Measurements from ENCODE around the gene PTPN6. TPM values are rescaled to one million over a fixed set of nuclear protein-coding genes. Genes with fewer than 3 reads are reported as not detected.
A peak's percentile ranks its signal among the peaks of the same experiment; 100 is the strongest.

PTPN6 gene
- total and polyA plus RNA-seq, 2 of the 13 experiments (the other 11 are each of a cell fraction or from before 2014, with no cell fraction given) = 10.5 to 10.6 TPM

GRCh38 chr12:6904280-6905276, 46.6 kb upstream of the PTPN6 start, which contains the start of gene LRRC23 (continued):
- TF ChIP-seq FOXA1 (IDR thresholded peaks at IDR 0.05) (no peak), FOXA1 (CRISPR knock-in tag; IDR thresholded peaks at IDR 0.05) (no peak), CEBPB (IDR thresholded peaks at IDR 0.05; ENCODE audit: borderline replicate concordance, low read depth, low read length) (peak; percentile 54; the same call in 1 of the 2 replicates), ZNF501 (CRISPR knock-in tag; IDR thresholded peaks at IDR 0.05) (peak; percentile 66; the same call in 1 of the 2 replicates), ZNF883 (CRISPR knock-in tag; IDR thresholded peaks at IDR 0.05; ENCODE audit: not compliant biosample characterization) (peak; percentile 32), HOXD1 (CRISPR knock-in tag; IDR thresholded peaks at IDR 0.05) (no peak), NRL (CRISPR knock-in tag; IDR thresholded peaks at IDR 0.05; ENCODE audit: borderline replicate concordance) (peak; percentile 60; the same call in 1 of the 2 replicates), POLR2A (IDR thresholded peaks at IDR 0.05; ENCODE audit: insufficient read depth in 1 of 2, low read depth in 2 of 2, low read length in 2 of 2) (peak in 1 of 2 experiments; percentile 64; a peak in 2 of 4 replicates), NCOR1 (IDR thresholded peaks at IDR 0.05; ENCODE audit: borderline replicate concordance, low read length) (0 out of 2 replicates have a peak, but pooled peaks have one; percentile 22), ZBTB43 (CRISPR knock-in tag; conservative IDR thresholded peaks at IDR 0.05) (no peak), MXD1 (CRISPR knock-in tag; IDR thresholded peaks at IDR 0.05) (no peak), PHF8 (CRISPR knock-in tag; IDR thresholded peaks at IDR 0.05) (0 out of 2 replicates have a peak, but pooled peaks have one; percentile 40), CCDC6 (CRISPR knock-in tag; IDR thresholded peaks at IDR 0.05) (0 out of 2 replicates have a peak, but pooled peaks have one; percentile 20), ZFAT (CRISPR knock-in tag; conservative IDR thresholded peaks at IDR 0.05) (no peak), ZNF619 (CRISPR knock-in tag; IDR thresholded peaks at IDR 0.05) (peak; percentile 61; the same call in 1 of the 2 replicates), DMAP1 (CRISPR knock-in tag; IDR thresholded peaks at IDR 0.05) (peak; percentile 42; the same call in 1 of the 2 replicates), BORCS8-MEF2B (CRISPR knock-in tag; IDR thresholded peaks at IDR 0.05) (peak; percentile 62; the same call in 1 of the 2 replicates), GABPB1 (CRISPR knock-in tag; IDR thresholded peaks at IDR 0.05) (peak; percentile 42; the same call in 1 of the 2 replicates), ZNF713 (CRISPR knock-in tag; IDR thresholded peaks at IDR 0.05) (no peak)
- TF ChIP-seq, protein P1, sequence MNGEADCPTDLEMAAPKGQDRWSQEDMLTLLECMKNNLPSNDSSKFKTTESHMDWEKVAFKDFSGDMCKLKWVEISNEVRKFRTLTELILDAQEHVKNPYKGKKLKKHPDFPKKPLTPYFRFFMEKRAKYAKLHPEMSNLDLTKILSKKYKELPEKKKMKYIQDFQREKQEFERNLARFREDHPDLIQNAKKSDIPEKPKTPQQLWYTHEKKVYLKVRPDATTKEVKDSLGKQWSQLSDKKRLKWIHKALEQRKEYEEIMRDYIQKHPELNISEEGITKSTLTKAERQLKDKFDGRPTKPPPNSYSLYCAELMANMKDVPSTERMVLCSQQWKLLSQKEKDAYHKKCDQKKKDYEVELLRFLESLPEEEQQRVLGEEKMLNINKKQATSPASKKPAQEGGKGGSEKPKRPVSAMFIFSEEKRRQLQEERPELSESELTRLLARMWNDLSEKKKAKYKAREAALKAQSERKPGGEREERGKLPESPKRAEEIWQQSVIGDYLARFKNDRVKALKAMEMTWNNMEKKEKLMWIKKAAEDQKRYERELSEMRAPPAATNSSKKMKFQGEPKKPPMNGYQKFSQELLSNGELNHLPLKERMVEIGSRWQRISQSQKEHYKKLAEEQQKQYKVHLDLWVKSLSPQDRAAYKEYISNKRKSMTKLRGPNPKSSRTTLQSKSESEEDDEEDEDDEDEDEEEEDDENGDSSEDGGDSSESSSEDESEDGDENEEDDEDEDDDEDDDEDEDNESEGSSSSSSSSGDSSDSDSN (CRISPR knock-in tag; IDR thresholded peaks at IDR 0.05) = peak; percentile 26; the same call in 1 of the 2 replicates
- TF ChIP-seq, protein P2, sequence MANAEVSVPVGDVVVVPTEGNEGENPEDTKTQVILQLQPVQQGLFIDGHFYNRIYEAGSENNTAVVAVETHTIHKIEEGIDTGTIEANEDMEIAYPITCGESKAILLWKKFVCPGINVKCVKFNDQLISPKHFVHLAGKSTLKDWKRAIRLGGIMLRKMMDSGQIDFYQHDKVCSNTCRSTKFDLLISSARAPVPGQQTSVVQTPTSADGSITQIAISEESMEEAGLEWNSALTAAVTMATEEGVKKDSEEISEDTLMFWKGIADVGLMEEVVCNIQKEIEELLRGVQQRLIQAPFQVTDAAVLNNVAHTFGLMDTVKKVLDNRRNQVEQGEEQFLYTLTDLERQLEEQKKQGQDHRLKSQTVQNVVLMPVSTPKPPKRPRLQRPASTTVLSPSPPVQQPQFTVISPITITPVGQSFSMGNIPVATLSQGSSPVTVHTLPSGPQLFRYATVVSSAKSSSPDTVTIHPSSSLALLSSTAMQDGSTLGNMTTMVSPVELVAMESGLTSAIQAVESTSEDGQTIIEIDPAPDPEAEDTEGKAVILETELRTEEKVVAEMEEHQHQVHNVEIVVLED (CRISPR knock-in tag; IDR thresholded peaks at IDR 0.05; ENCODE audit: borderline replicate concordance) = peak; percentile 67; the same call in 1 of the 2 replicates
- TF ChIP-seq, protein P3, sequence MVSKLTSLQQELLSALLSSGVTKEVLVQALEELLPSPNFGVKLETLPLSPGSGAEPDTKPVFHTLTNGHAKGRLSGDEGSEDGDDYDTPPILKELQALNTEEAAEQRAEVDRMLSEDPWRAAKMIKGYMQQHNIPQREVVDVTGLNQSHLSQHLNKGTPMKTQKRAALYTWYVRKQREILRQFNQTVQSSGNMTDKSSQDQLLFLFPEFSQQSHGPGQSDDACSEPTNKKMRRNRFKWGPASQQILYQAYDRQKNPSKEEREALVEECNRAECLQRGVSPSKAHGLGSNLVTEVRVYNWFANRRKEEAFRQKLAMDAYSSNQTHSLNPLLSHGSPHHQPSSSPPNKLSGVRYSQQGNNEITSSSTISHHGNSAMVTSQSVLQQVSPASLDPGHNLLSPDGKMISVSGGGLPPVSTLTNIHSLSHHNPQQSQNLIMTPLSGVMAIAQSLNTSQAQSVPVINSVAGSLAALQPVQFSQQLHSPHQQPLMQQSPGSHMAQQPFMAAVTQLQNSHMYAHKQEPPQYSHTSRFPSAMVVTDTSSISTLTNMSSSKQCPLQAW (CRISPR knock-in tag; IDR thresholded peaks at IDR 0.05) = peak; percentile 62
